GM12878 (cell line): ENCODE measurements around the gene PARN.

Experiments
- FOXK2 ChIP-seq: fragments of 450-650 bp; IDR thresholded peaks from 2 replicates; pipeline ENCODE4 v1.6.1; 2017; ENCODE audit warnings: mild to moderate bottlenecking, moderate library complexity
- POLR2A ChIP-seq: IDR thresholded peaks from 2 replicates; pipeline ENCODE4 v1.6.1; 2011; ENCODE audit warnings: low read depth, mild to moderate bottlenecking, low read length
- SMAD1 ChIP-seq: fragments of 450-650 bp; IDR thresholded peaks from 2 replicates; pipeline ENCODE4 v1.6.1; 2018; ENCODE audit warnings: mild to moderate bottlenecking, low read depth; ENCODE audit not compliant: partially characterized antibody
- SMC3 ChIP-seq: IDR thresholded peaks from 2 replicates; pipeline ENCODE4 v1.6.1; 2011; ENCODE audit warnings: low read length, improper control_type of control experiment, borderline replicate concordance
- TF ChIP-seq, protein P1 (sequence below), 3 experiments: IDR thresholded peaks in 2 of 3; conservative IDR thresholded peaks in 1 of 3; 2 replicates each; pipeline ENCODE4 v1.5.1; 2011; ENCODE audit warnings: low read depth in 3 of 3, low read length in 3 of 3, mild to moderate bottlenecking in 3 of 3, control low read depth in 2 of 3, moderate library complexity in 2 of 3, inconsistent platforms in 1 of 3, mixed read lengths in 1 of 3; ENCODE audit not compliant: control insufficient read depth in 2 of 3, insufficient read depth in 1 of 3; ENCODE audit errors: extremely low read depth in 1 of 3

DNA sequence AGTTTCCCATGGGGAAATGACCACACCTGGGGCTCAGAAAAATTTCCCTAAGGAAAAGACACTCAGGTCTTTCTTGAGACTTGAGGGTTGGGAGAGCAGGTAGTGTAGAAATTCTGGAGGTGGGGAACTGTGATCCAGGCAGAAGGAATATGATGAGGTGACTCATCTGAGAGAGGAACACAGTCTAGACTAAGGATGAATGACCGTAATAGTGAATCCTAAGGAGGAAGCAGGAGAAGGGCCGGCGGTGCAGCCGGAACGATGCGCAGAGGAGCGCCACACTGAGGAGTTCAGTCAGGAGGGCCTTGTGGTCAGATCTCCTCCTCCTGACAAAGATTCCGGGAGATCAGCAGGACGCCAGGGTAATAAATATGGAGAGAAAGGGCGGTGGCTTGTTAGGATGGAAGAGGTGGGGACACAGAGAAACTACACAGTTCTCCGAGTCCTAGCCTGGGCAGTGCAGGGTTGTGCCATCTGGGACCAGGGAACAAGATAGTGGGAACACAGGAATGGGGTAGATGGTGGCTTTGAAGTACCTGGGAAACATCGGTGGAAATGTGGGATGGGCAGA, 135.6 kb downstream of the PARN start:
- TF ChIP-seq SMC3 (no peak), SMAD1 (no peak), POLR2A (no peak), FOXK2 (no peak)
- TF ChIP-seq, protein P1, sequence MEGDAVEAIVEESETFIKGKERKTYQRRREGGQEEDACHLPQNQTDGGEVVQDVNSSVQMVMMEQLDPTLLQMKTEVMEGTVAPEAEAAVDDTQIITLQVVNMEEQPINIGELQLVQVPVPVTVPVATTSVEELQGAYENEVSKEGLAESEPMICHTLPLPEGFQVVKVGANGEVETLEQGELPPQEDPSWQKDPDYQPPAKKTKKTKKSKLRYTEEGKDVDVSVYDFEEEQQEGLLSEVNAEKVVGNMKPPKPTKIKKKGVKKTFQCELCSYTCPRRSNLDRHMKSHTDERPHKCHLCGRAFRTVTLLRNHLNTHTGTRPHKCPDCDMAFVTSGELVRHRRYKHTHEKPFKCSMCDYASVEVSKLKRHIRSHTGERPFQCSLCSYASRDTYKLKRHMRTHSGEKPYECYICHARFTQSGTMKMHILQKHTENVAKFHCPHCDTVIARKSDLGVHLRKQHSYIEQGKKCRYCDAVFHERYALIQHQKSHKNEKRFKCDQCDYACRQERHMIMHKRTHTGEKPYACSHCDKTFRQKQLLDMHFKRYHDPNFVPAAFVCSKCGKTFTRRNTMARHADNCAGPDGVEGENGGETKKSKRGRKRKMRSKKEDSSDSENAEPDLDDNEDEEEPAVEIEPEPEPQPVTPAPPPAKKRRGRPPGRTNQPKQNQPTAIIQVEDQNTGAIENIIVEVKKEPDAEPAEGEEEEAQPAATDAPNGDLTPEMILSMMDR (IDR thresholded peaks at IDR 0.05 in 2 of 3, conservative IDR thresholded peaks at IDR 0.05 in 1 of 3; ENCODE audit: control insufficient read depth in 2 of 3, extremely low read depth in 1 of 3, insufficient read depth in 1 of 3, low read depth in 3 of 3, low read length in 3 of 3) = no peak
